B cell (primary cell): ENCODE measurements around the gene PHACTR3. TPM values are rescaled to one million over a fixed set of nuclear protein-coding genes. Genes with fewer than 3 reads are reported as not detected.

Source experiments
- ATAC-seq: fragments of 200-7000 bp; cut with Tn5 transposase; one replicate; pipeline ENCODE4 v1.10.0; 2021; ENCODE audit warnings: low read depth, mild to moderate bottlenecking, moderate number of reproducible peaks, moderate library complexity
- CTCF ChIA-PET: fragments of 350-600 bp; sonication (Branson Sonifier 250); formaldehyde crosslinking; loops from one replicate; lab custom pipeline; 2021; ENCODE audit warnings: antibody characterized with exemption, inconsistent platforms; lab: Charles Lee
- POLR2A ChIA-PET: fragments of 350-600 bp; sonication (Branson Sonifier 250); formaldehyde crosslinking; loops from one replicate; lab custom pipeline; 2021; ENCODE audit warnings: antibody characterized with exemption; lab: Charles Lee
- DNase-seq: peaks from one replicate; pipeline ENCODE4 v3.0.0; 2013
- H2AFZ ChIP-seq: 2 replicates; pipeline ENCODE4 v1.6.1; 2012; ENCODE audit warnings: mild to moderate bottlenecking, low read depth, low read length; ENCODE audit not compliant: insufficient read depth, poor library complexity, severe bottlenecking
- H3K27ac ChIP-seq, 2 donors: 1 replicate in 1 of 2; 2 replicates in 1 of 2; pipeline ENCODE4 v1.5.1; 2012 to 2013; ENCODE audit warnings: low read length in 2 of 2, mild to moderate bottlenecking in 2 of 2, moderate library complexity in 1 of 2
- H3K27me3 ChIP-seq, 4 experiments: fragments of 200-600 bp in 1 of 4; sonication (generic) in 1 of 4; replicated peaks in 1 of 4; 1 replicate in 2 of 4; 2 replicates in 2 of 4; pipeline versions ENCODE4 v1.6.1 to v1.7.0; 2013 to 2016; ENCODE audit warnings: low read length in 3 of 4, mild to moderate bottlenecking in 2 of 4, mixed read lengths in 1 of 4, moderate library complexity in 1 of 4; ENCODE audit not compliant: insufficient read depth in 4 of 4, control insufficient read depth in 3 of 4; ENCODE audit errors: control extremely low read depth in 1 of 4
- H3K36me3 ChIP-seq, 2 experiments: replicated peaks in 1 of 2; 1 replicate in 1 of 2; 2 replicates in 1 of 2; pipeline versions ENCODE4 v1.6.1 to v1.7.1; 2013; ENCODE audit warnings: low read length in 1 of 2; ENCODE audit not compliant: insufficient read depth in 2 of 2, control insufficient read depth in 1 of 2; ENCODE audit errors: control extremely low read depth in 1 of 2, extremely low read depth in 1 of 2
- H3K4me1 ChIP-seq, 2 donors: fragments of 200-600 bp in 1 of 2; sonication (generic) in 1 of 2; 1 replicate in 1 of 2; 2 replicates in 1 of 2; pipeline versions ENCODE4 v1.5.1 to v1.6.1; 2013 to 2017; ENCODE audit warnings: low read length in 2 of 2; ENCODE audit not compliant: control insufficient read depth in 2 of 2, insufficient read depth in 2 of 2
- H3K4me2 ChIP-seq: replicated peaks from 2 replicates; pipeline ENCODE3; 2012; ENCODE audit warnings: mild to moderate bottlenecking, low read depth, low read length; ENCODE audit not compliant: poor library complexity, severe bottlenecking
- H3K4me3 ChIP-seq, 5 experiments: fragments of 200-600 bp in 1 of 5; sonication (generic) in 1 of 5; 1 replicate in 3 of 5; 2 replicates in 2 of 5; pipeline versions ENCODE4 v1.5.1 to v1.7.0; 2011 to 2016; ENCODE audit warnings: low read length in 4 of 5, mild to moderate bottlenecking in 4 of 5, low read depth in 2 of 5, control low read depth in 1 of 5, moderate library complexity in 1 of 5; ENCODE audit not compliant: insufficient read depth in 1 of 5; ENCODE audit errors: control extremely low read depth in 1 of 5, extremely low read depth in 1 of 5
- H3K79me2 ChIP-seq: fragments of 200-600 bp; sonication (generic); one replicate; pipeline ENCODE4 v1.6.0; 2016; ENCODE audit warnings: low read length; ENCODE audit not compliant: control insufficient read depth, insufficient read depth
- H3K9ac ChIP-seq: fragments of 200-600 bp; sonication (generic); 2 replicates; pipeline ENCODE4 v1.6.1; 2017; ENCODE audit warnings: mild to moderate bottlenecking, low read length, moderate library complexity
- H3K9me3 ChIP-seq, 3 donors: one replicate each; pipeline versions ENCODE4 v1.6.1 to v1.7.1; 2013; ENCODE audit warnings: low read length in 2 of 3; ENCODE audit not compliant: control insufficient read depth in 2 of 3, insufficient read depth in 1 of 3; ENCODE audit errors: control extremely low read depth in 1 of 3
- H4K20me1 ChIP-seq: 2 replicates; pipeline ENCODE4 v1.6.0; 2012; ENCODE audit warnings: mild to moderate bottlenecking, low read length; ENCODE audit not compliant: insufficient read depth, control insufficient read depth, poor library complexity, severe bottlenecking
- H3K27ac Mint-ChIP-seq: one replicate; pipeline ENCODE4 v1.8.0; 2021; ENCODE audit warnings: mixed read lengths
- H3K27me3 Mint-ChIP-seq: one replicate; pipeline ENCODE4 v1.8.0; 2021; ENCODE audit warnings: mixed read lengths
- H3K4me1 Mint-ChIP-seq: one replicate; pipeline ENCODE4 v1.8.0; 2021; ENCODE audit warnings: mixed read lengths
- H3K4me3 Mint-ChIP-seq: one replicate; pipeline ENCODE4 v1.8.0; 2021; ENCODE audit warnings: mixed read lengths
- H3K9me3 Mint-ChIP-seq: one replicate; pipeline ENCODE4 v1.8.0; 2022; ENCODE audit warnings: mixed read lengths; ENCODE audit not compliant: insufficient read depth
- EZH2 ChIP-seq: IDR thresholded peaks from 2 replicates; pipeline ENCODE4 v1.6.1; 2012; ENCODE audit warnings: borderline replicate concordance, low read depth, mild to moderate bottlenecking, moderate library complexity, low read length; ENCODE audit not compliant: insufficient read depth, poor library complexity, severe bottlenecking
- WGBS: methylation state at CpG from one replicate; pipeline ENCODE4 v1.1.5; 2013; ENCODE audit warnings: missing lambda C conversion rate; ENCODE audit not compliant: insufficient coverage; 5-methylcytosine and 5-hydroxymethylcytosine counted together
- intact Hi-C: fragments of 100-400 bp; cut with micrococcal nuclease; formaldehyde crosslinking; loops from one replicate; pipeline ENCODE4 v1.10.0; 2022
- polyA plus RNA-seq: library from polyadenylated mRNA; depleted of rRNA; stranded (reverse); fragments of >200 nt; gene quantifications from 2 replicates; pipeline ENCODE4 v1.2.3, GENCODE V29; 2012
- total RNA-seq, 2 donors: library from RNA; stranded (reverse); fragments of 120-200 nt in 1 of 2; gene quantifications; 1 replicate in 1 of 2; 2 replicates in 1 of 2; pipeline versions ENCODE4 v1.2.3 to v1.2.4, GENCODE V29; 2013 to 2022
- TF ChIP-seq, protein P1 (sequence below): fragments of 200-600 bp; IDR thresholded peaks from one replicate; pipeline ENCODE4 v1.8.0; 2022; ENCODE audit warnings: antibody characterized with exemption, mild to moderate bottlenecking

The PHACTR3 gene
- total and polyA plus RNA-seq, 2 donors (not counting 1 experiment from before 2014, with no cell fraction given), result not detected

DNA sequence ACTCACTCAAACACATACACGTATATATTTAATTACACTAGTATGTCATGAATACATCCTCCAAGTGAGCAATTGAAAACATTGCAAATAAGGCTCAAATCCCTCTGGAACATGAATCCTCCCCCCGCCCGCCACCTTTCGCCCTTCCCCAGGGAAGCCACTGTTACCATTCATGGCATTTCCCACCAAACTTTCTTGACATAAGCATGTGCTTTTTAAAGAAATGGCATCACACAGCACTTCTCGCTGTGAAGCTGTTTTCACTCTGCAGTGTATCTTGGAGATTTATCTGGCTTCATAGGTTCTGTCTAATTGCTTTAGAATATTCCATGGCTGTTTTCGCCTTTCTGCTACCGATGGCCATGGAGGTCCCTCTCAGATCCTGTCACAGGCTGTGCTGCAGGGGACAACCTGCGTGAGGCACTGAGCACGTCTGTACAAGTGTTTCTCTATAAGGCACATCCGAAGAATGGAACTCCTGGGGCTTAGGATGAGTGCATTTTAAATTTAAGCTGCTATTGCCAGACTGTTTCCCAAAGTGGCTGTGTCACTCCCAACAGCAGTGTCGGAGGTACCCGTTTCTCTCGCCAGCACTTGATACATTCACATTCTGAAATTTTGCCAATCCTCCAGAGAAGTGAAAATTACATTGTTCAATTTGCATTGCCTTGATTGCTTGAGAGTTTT is 22.2 kb upstream of the PHACTR3 start:
- Histone ChIP-seq H2AFZ (no peak overlapping the region), H3K27ac (no peak overlapping the region), H3K4me1 (no peaks in the 10 kb centered on the region), H3K9me3 (peaks cover 0 to 5% (median 0%) of the 10 kb centered on the region in 3 donors), H3K4me2 (no peak overlapping the region), H3K27me3 (peaks cover 0 to 13% (median 0%) of the 10 kb centered on the region in 4 experiments), H3K4me3 (no peak overlapping the region), H3K9ac (no peak overlapping the region), H3K79me2 (no peaks in the 10 kb centered on the region), H4K20me1 (no peaks in the 10 kb centered on the region), H3K36me3 (no peaks in the 10 kb centered on the region)
- intact Hi-C loops, result no loop called here
- no peak for ATAC-seq
- ChIA-PET CTCF (interaction anchor here (1.6 to 5.0 kb wide), 2 partner anchors 11 to 16 kb away, joined by 4 to 26 read pairs; no protein-coding TSS in a partner anchor), POLR2A (no interaction called here)
- Mint-ChIP-seq H3K4me3 (no peak overlapping the region), H3K27me3 (peaks cover 17% of the 10 kb centered on the region), H3K4me1 (no peaks in the 10 kb centered on the region), H3K9me3 (no peaks in the 10 kb centered on the region), H3K27ac (no peak overlapping the region)
- 89% methylated on average over 11 of the region's 13 CpGs for WGBS
- DNase-seq, result no peak
- TF ChIP-seq, protein P1, sequence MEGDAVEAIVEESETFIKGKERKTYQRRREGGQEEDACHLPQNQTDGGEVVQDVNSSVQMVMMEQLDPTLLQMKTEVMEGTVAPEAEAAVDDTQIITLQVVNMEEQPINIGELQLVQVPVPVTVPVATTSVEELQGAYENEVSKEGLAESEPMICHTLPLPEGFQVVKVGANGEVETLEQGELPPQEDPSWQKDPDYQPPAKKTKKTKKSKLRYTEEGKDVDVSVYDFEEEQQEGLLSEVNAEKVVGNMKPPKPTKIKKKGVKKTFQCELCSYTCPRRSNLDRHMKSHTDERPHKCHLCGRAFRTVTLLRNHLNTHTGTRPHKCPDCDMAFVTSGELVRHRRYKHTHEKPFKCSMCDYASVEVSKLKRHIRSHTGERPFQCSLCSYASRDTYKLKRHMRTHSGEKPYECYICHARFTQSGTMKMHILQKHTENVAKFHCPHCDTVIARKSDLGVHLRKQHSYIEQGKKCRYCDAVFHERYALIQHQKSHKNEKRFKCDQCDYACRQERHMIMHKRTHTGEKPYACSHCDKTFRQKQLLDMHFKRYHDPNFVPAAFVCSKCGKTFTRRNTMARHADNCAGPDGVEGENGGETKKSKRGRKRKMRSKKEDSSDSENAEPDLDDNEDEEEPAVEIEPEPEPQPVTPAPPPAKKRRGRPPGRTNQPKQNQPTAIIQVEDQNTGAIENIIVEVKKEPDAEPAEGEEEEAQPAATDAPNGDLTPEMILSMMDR, result no peak
- TF ChIP-seq EZH2, result no peak
